ENCODE measurements around the gene PLIN5.

GRCh38 chr19:4578552-4579248 lies 43.7 kb upstream of the PLIN5 start:
- TF ChIP-seq EP300 (conservative IDR thresholded peaks at IDR 0.05; ENCODE audit: poor library complexity, severe bottlenecking), result no peak
- no peak for TF ChIP-seq RAD21 (conservative IDR thresholded peaks at IDR 0.05)
- TF ChIP-seq CTCF (IDR thresholded peaks at IDR 0.05; ENCODE audit: poor library complexity, severe bottlenecking), result no peak
- no peak for TF ChIP-seq POLR2AphosphoS5 (IDR thresholded peaks at IDR 0.05)
- TF ChIP-seq EZH2 (IDR thresholded peaks at IDR 0.05; ENCODE audit: borderline replicate concordance, insufficient read depth, low read length, poor library complexity, severe bottlenecking), result no peak
- no peak for TF ChIP-seq TAF1 (IDR thresholded peaks at IDR 0.05; ENCODE audit: low read depth)
- no peak for TF ChIP-seq SMC3 (conservative IDR thresholded peaks at IDR 0.05; ENCODE audit: poor library complexity)
- no peak for TF ChIP-seq REST (IDR thresholded peaks at IDR 0.05; ENCODE audit: borderline replicate concordance)
- TF ChIP-seq MXI1 (conservative IDR thresholded peaks at IDR 0.05; ENCODE audit: poor library complexity, severe bottlenecking), result no peak

All from neural cell (in vitro differentiated cells).